ENCODE results near the gene G6PC1.
"Not testable (repeated sequence)": the region's sequence is repeated elsewhere in the genome, so short reads cannot be mapped to it uniquely, and the experiment has no call there.

G6PC1 gene

DNA sequence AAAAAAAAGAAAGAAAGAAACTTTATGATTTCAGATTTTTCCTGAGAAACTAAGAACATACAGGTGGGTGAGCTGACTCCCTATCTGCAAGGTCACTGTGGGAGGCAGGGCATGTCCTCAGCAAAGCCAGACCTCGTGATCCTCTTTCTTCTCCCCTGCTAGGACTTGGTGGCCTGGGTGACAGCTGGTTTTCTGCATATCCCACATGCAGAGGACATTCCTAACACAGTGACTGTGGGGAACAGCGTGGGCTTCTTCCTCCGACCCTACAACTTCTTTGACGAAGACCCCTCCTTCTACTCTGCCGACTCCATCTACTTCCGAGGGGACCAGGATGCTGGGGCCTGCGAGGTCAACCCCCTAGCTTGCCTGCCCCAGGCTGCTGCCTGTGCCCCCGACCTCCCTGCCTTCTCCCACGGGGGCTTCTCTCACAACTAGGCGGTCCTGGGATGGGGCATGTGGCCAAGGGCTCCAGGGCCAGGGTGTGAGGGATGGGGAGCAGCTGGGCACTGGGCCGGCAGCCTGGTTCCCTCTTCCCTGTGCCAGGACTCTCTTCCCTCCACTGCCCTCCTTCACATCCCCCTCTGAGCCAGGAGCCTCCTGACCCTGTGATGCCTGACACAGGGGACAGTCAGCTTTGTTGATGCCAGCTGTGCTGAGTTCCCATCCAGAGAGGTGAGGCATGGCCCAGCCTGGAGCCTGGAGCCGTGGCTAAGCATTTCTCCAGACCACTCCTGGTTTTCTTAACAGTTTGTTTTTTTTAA, 26.5 kb upstream of the G6PC1 start:
- DNase-seq (ENCODE audit: low read depth in 2 of 2), result not testable (repeated sequence)

GRCh38 chr17:42877037-42877436, 23.6 kb upstream of the G6PC1 start:
- no peak for DNase-seq (ENCODE audit: low read depth in 2 of 2)

- no peak for DNase-seq (ENCODE audit: low read depth in 2 of 2)
These were observed 22.3 kb upstream of the G6PC1 start for GRCh38 chr17:42878123-42878880.

DNA sequence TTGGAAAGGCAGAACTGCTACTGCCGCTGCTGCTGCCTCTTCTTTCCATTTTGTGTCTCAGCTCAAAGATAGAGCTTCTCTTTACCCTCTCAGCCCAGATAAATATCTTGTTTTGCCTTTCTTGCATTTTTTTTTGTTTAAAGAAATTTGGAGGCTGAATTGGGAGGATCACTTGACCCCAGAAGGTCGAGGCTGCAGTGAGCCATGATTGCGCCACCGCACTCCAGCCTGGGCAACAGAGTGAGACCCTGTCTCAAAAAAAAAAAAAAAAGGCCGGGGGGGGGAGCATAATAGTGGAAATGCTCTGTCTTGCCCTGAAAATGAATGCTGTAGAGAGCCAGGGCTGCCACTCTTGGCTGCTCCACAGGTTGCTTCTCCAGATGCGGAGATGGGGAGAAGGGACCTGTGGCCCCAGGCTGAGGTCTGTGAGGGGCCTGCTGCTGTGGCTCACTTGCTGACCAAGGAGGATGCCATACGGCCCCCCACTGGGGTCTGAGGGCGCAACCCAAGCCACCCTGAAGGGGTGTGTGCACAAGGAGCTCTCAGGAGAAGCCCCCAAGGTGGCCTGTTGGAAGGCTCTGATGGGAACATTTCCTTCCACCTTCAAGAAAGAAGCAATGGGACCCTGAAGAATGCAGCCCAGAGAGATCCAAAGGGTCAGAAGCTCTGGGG, 21.5 kb upstream of the G6PC1 start:
- no peak for DNase-seq (ENCODE audit: low read depth in 2 of 2)

DNA sequence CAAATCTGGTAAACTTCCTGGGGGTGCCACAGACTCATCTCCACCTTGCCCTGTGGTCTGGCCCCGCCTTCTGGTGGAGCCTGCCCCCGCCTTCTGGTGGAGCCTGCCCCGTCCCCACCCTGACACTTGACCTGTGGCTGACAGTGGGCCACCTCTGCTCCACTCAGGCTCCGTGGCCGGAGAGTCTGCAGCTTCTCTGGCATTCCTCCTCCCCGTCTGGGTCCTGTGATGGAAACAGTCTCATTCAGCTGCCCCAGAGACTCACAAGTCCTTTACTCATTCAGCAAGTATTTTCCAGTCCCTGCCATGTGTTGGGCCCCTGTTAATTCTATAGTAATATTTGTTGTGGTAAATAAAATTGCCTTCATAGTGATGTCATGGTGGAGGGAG, 21.0 kb upstream of the G6PC1 start:
- no peak for DNase-seq (ENCODE audit: low read depth in 2 of 2)

DNA sequence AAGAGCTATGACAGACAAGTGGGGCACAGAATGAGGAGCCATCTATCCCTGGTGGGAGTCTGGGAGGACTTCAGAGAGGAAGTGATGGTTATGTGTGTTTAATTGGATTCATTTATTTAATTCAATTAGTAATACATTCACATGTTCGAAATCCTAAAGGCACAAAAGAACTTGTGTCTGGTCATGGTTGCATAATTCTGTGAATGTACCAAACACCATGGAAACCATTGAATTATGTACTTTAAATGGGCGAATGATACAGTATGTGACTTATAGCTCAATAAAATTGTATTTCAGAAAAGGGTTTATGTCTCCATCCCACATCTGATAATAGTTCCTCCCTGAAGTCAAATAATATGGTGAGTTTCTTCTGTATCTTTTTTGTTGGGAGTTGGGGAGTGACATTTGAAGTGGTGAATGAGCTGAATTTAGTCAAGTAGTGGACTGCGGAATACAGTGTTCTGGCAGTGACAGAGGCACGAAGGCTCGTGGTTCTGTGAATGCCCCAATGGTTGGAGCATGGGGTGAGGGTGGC, 19.8 kb upstream of the G6PC1 start:
- no peak for DNase-seq (ENCODE audit: low read depth in 2 of 2)

DNA sequence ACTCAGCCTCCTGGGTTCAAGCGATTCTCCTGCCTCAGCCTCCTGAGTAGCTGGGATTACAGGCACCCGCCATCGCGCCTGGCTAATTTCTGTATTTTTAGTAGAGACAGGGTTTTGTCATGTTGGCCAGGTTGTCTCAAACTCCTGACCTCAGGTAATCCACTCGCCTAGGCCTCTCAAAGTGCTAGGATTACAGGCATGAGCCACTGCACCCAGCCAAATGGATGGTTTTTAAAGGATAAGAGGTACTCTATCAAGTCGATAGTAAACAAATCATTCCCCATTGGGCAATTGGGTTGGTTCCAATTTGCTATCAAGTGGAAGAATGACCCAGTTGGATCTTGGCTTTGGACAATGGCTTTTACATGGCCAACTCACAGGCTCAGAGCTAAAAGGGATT, 18.9 kb upstream of the G6PC1 start:
- DNase-seq (ENCODE audit: low read depth in 2 of 2), result not testable (repeated sequence)

DNA sequence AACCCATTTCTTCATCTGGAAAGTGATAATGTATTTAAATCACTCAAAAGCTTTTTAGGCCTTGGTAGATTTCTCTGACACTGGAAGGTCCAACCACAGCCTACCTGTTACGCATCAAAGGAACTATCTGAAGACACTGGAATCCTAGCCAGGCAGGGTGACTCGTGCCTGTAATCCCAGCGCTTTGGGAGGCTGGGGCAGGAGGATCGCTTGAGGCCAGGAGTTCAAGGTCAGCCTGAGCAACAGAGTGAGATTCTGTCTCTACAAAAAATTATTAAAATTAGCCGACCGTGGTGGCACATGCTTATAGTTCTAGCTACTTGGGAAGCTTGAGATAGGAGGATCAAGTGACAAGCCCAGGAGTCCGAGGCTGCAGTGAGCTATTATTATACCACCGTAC, 18.4 kb upstream of the G6PC1 start:
- no peak for DNase-seq (ENCODE audit: low read depth in 2 of 2)

- DNase-seq (ENCODE audit: low read depth in 2 of 2), result no peak
These were observed 16.6 kb upstream of the G6PC1 start for GRCh38 chr17:42883802-42884558.

- DNase-seq (ENCODE audit: low read depth in 2 of 2), result not testable (repeated sequence)
These were observed 14.8 kb upstream of the G6PC1 start for GRCh38 chr17:42885806-42886205.

GRCh38 chr17:42886283-42887176, 14.1 kb upstream of the G6PC1 start:
- DNase-seq (ENCODE audit: low read depth in 2 of 2), result no peak

GRCh38 chr17:42889809-42890208, 10.8 kb upstream of the G6PC1 start:
- no peak for DNase-seq (ENCODE audit: low read depth in 2 of 2)

GRCh38 chr17:42891539-42892152, 9.0 kb upstream of the G6PC1 start:
- DNase-seq (ENCODE audit: low read depth in 2 of 2), result no peak

GRCh38 chr17:42893359-42893758, 7.2 kb upstream of the G6PC1 start:
- DNase-seq (ENCODE audit: low read depth in 2 of 2), result no peak

GRCh38 chr17:42894283-42895184, 6.1 kb upstream of the G6PC1 start:
- no peak for DNase-seq (ENCODE audit: low read depth in 2 of 2)

DNA sequence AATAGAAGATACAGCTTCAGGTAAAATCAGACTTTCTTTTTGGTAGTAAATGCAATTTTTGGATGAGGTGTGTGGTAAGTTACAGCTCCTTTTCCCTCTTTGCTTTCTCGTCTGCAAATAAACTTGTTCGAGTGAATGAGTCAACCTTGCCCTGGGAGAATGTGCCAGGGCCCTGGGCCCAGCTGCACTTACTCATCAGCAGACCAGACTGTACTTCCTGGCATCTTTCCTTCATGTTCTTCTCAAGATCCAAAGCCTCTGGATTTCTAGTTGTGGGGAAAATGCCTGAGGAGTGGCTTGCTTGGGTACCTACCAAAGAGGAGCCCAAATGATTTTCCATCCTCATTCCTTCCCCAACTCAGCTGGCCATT, 5.4 kb upstream of the G6PC1 start:
- DNase-seq (ENCODE audit: low read depth in 2 of 2), result no peak

DNA sequence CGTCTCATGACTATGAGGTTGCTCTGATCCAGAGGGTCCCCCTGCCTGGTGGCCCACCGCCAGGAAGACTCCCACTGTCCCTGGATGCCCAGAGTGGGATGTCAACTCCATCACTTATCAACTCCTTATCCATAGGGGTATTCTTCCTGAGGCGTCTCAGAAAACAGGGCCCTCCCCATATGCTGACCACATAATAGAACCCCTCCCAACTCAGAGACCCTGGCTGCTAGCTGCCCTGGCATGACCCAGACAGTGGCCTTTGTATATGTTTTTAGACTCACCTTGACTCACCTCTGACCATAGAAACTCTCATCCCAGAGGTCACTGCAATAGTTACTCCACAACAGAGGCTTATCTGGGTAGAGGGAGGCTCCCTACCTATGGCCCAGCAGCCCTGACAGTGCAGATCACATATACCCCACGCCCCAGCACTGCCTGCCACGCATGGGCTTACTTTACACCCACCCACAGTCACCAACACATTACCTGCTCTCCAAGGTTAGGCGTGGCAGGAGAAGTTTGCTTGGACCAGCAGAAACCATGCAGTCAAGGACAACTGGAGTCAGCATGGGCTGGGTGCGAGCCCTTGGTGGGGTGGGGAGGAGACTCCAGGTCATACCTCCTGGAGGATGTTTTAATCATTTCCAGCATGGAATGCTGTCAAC, 2.3 kb upstream of the G6PC1 start:
- DNase-seq (ENCODE audit: low read depth in 2 of 2), result no peak

DNA sequence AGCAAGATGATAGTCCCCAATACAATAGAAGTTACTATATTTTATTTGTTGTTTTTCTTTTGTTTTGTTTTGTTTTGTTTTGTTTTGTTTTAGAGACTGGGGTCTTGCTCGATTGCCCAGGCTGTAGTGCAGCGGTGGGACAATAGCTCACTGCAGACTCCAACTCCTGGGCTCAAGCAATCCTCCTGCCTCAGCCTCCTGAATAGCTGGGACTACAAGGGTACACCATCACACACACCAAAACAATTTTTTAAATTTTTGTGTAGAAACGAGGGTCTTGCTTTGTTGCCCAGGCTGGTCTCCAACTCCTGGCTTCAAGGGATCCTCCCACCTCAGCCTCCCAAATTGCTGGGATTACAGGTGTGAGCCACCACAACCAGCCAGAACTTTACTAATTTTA, 618 bp upstream of the G6PC1 start:
- not testable (repeated sequence) for DNase-seq (ENCODE audit: low read depth in 2 of 2)

Data from activated CD8-positive, alpha-beta memory T cell treated with anti-CD3 and anti-CD28 coated beads for 4 hours (primary cell).